22Rv1 (cell line): ENCODE results near the gene BTBD9.

ENCODE experiments used
- H3K27ac ChIP-seq: fragments of 450-650 bp; 2 replicates; pipeline ENCODE4 v1.5.1; 2017
- ZFX ChIP-seq: fragments of 450-650 bp; IDR thresholded peaks from 2 replicates; pipeline ENCODE4 v1.6.1; 2017; ENCODE audit warnings: antibody characterized with exemption, borderline replicate concordance
- TF ChIP-seq, protein P1 (sequence below): fragments of 450-650 bp; IDR thresholded peaks from 2 replicates; pipeline ENCODE4 v1.5.1; 2017; ENCODE audit warnings: mild to moderate bottlenecking

The BTBD9 gene

DNA sequence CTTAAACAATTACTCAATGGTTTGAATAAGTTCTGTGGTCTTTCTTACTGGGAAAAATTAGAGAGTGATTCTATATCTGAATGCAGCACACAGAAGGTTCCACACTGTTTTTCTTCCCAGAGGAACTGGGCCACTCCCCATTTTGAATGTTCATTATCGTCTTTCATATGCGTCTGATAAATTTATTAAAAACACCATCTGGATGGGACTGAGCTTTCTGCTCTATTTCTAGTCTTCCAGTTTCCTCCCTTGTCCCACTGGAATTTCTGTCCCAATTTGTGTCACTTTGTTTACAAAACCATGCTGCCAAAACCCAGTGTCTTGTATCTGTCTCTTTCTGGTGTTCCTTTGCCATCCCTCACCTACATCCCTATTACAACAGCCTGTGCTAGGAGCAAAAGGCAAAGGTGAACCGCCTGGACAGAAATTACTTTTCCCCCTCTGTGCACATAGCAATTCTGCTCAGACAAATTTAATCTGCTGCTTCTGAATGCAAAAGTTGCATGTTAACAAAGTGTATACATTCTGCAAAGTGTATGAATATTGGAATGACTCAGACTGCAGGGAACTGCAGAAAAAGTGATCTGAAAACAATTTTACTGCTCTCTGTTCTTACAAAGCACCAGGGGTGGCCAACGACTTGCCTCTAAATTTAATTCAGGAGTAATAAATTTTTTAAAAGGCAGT, 333.6 kb downstream of the BTBD9 start:
- no peak for TF ChIP-seq ZFX
- TF ChIP-seq, protein P1, sequence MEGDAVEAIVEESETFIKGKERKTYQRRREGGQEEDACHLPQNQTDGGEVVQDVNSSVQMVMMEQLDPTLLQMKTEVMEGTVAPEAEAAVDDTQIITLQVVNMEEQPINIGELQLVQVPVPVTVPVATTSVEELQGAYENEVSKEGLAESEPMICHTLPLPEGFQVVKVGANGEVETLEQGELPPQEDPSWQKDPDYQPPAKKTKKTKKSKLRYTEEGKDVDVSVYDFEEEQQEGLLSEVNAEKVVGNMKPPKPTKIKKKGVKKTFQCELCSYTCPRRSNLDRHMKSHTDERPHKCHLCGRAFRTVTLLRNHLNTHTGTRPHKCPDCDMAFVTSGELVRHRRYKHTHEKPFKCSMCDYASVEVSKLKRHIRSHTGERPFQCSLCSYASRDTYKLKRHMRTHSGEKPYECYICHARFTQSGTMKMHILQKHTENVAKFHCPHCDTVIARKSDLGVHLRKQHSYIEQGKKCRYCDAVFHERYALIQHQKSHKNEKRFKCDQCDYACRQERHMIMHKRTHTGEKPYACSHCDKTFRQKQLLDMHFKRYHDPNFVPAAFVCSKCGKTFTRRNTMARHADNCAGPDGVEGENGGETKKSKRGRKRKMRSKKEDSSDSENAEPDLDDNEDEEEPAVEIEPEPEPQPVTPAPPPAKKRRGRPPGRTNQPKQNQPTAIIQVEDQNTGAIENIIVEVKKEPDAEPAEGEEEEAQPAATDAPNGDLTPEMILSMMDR = no peak
- H3K27ac ChIP-seq = no peak overlapping the region

DNA sequence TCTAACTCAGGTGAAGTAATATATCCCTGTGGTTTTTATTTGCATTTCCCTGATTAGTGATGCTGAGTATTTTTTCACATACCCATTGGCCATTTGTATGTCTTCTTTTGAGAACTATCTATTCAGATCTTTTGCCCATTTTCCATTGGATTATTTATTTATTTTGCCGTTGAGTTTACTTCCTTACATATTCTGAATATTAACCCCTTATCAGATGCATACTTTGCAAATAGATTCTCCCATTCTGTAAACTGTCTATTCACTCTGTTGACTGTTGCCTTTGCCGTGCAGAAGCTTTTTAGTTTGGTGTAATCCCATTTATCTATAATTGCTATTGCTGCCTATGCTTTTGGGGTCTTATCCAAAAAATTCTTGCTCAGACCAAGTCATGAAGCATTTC, 336.9 kb downstream of the BTBD9 start:
- no peak overlapping the region for H3K27ac ChIP-seq
- TF ChIP-seq ZFX = no peak
- TF ChIP-seq, protein P1 = no peak

DNA sequence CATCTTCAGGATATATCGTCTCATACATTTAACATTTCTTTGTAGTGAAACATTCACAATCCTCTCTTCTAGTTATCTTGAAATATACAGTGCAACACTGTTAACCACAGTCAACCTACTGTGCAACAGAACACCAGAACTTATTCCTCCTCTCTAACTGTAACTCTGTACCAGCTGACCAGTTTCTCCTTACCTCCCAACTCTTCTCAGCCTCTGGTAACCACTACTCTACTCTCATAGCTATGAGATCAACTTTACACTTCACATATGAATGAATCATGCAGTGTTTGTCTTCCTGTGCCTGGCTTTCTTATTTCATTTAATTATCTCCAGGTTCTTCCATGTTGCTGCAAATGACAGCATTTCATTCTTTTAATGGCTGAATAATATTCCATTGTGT, 337.6 kb downstream of the BTBD9 start:
- TF ChIP-seq, protein P1 = no peak
- no peak for TF ChIP-seq ZFX
- H3K27ac ChIP-seq = no peak overlapping the region

DNA sequence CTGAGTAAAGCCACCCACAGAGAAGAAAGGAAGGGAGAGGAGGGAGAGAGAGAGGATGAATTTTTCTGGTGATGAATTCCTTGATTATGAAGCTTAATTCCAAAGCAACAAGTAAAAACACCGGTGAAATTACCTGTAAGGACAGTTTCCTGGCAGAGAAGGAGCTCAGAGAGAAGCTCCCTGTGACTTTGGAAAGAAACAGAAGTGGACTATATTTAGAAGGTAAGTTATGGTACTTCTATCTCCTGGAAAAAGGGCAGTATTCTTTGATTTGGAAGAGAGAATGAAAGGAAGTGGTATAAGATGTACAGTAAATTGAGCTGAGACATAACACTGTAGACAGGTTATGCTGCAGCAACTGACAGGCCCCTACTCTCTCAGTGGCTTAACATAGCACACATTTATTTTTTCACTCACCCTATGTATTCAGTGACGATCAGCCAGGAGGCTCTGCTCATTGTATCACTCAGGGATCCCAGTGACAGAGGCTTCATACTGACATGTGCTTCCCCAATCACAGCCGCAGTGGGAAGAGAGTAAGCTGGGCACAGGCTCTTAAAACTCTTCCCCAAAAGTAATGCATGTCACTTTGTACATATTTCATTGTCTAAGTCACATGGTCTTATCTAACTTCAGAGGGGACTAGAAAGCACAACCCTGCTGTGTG, 349.5 kb downstream of the BTBD9 start:
- TF ChIP-seq, protein P1 = no peak
- TF ChIP-seq ZFX = no peak
- no peak overlapping the region for H3K27ac ChIP-seq

DNA sequence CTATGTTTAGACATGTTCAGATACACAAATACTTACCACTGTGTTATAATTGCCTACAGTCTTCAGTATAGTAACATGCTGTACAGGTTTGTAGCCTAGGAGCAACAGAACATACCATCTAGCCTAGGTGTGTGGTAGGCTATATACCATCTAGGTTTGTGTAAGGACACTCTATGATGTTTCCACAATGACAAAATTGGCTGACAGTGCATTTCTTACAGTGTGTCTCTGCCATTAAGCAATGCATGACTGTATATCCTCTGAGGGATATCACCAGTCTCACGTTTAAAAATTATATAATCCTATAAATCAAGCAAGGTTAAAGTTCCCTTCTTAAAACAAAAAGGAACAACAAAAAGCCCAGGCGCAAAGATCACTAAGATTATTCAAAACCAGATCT, 352.2 kb downstream of the BTBD9 start:
- H3K27ac ChIP-seq = no peak overlapping the region
- TF ChIP-seq, protein P1 = no peak
- TF ChIP-seq ZFX = no peak

DNA sequence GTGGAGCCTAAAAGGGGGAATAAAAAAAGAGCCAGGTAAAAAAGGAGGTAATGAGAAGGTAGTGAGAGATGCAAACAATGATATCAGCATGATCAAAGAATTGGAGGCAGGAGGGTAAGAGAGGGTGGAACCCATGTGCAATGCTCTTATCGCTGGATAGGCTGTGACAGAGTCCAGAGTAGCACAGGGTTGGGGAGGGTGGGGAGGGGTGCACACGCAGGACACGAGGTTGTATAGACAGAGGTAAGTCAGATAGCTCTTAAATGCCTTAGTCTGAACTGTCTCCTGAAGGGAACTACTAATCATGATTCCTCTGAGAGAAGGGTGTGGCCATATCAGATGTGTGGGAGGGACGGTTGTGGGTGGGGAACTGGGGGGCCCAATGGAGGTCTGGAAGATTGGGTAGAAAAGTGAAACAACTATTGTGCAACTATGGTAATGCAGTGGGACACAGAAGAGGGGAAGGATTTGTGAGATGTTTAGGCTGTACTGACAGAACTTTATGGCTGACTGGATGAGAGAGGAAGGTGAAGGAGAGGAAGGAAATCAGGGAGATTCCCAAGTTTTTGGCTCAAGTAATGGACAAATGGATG, 354.8 kb downstream of the BTBD9 start:
- TF ChIP-seq ZFX = no peak
- TF ChIP-seq, protein P1 = no peak
- H3K27ac ChIP-seq = no peak overlapping the region
